Mesothelial cell of epicardium (in vitro differentiated cells): ENCODE results near the gene PGM2. TPM values are rescaled to one million over a fixed set of nuclear protein-coding genes. Genes with fewer than 3 reads are reported as not detected.

Source experiments
- DNase-seq, 2 experiments: peaks; one replicate each; pipeline ENCODE4 v3.0.0; 2021; ENCODE audit warnings: low spot score in 2 of 2; ENCODE audit not compliant: unreplicated experiment in 2 of 2
- H3K27ac Mint-ChIP-seq: 2 replicates; pipeline ENCODE4 v1.8.0; 2021; ENCODE audit warnings: mixed read lengths
- H3K27me3 Mint-ChIP-seq: 2 replicates; pipeline ENCODE4 v1.8.0; 2021; ENCODE audit warnings: low read depth, mixed read lengths
- H3K36me3 Mint-ChIP-seq: 2 replicates; pipeline ENCODE4 v1.8.0; 2021; ENCODE audit warnings: mixed read lengths
- H3K4me1 Mint-ChIP-seq: 2 replicates; pipeline ENCODE4 v1.8.0; 2021; ENCODE audit warnings: mixed read lengths
- H3K4me3 Mint-ChIP-seq: 2 replicates; pipeline ENCODE4 v1.8.0; 2021; ENCODE audit warnings: mild to moderate bottlenecking, moderate library complexity, mixed read lengths
- H3K9me3 Mint-ChIP-seq: 2 replicates; pipeline ENCODE4 v1.8.0; 2021; ENCODE audit warnings: mixed read lengths
- CTCF ChIP-seq: fragments of 200-600 bp; sonication (generic); IDR thresholded peaks from one replicate; pipeline ENCODE4 v1.5.0; 2021; ENCODE audit warnings: antibody characterized with exemption; ENCODE audit not compliant: unreplicated experiment
- total RNA-seq: library from RNA; stranded (reverse); gene quantifications from 3 replicates; pipeline ENCODE4 v1.2.1, GENCODE V29; 2021

The PGM2 gene
- total RNA-seq, 1 donor from 2014 or later: 16.8 TPM

- DNase-seq: no peak
- Mint-ChIP-seq H3K36me3 (no peaks in the 10 kb centered on the region), H3K27me3 (peaks cover 33% of the 10 kb centered on the region), H3K4me3 (no peak overlapping the region), H3K27ac (no peak overlapping the region), H3K4me1 (no peaks in the 10 kb centered on the region), H3K9me3 (peaks cover 3% of the 10 kb centered on the region)
- TF ChIP-seq CTCF: no peak
Measured at GRCh38 chr4:37902212-37902611, 75.7 kb downstream of the PGM2 start.

GRCh38 chr4:37902738-37903693, 76.5 kb downstream of the PGM2 start:
- Mint-ChIP-seq H3K4me1 (no peaks in the 10 kb centered on the region), H3K27ac (no peak overlapping the region), H3K27me3 (peaks cover 32% of the 10 kb centered on the region), H3K36me3 (no peaks in the 10 kb centered on the region), H3K9me3 (peaks cover 3% of the 10 kb centered on the region), H3K4me3 (no peak overlapping the region)
- DNase-seq: no peak
- no peak for TF ChIP-seq CTCF

GRCh38 chr4:37903901-37904300, 77.4 kb downstream of the PGM2 start:
- H3K9me3 Mint-ChIP-seq: peaks cover 3% of the 10 kb centered on the region
- H3K4me1 Mint-ChIP-seq: peaks cover 6% of the 10 kb centered on the region
- H3K4me3 Mint-ChIP-seq: no peak overlapping the region
- DNase-seq: no peak
- H3K27ac Mint-ChIP-seq: no peak overlapping the region
- no peaks in the 10 kb centered on the region for H3K36me3 Mint-ChIP-seq
- peaks cover 25% of the 10 kb centered on the region for H3K27me3 Mint-ChIP-seq
- TF ChIP-seq CTCF: no peak

- no peak overlapping the region for H3K27ac Mint-ChIP-seq
- TF ChIP-seq CTCF: no peak
- H3K4me1 Mint-ChIP-seq: peaks cover 13% of the 10 kb centered on the region
- no peak overlapping the region for H3K4me3 Mint-ChIP-seq
- H3K27me3 Mint-ChIP-seq: peaks cover 19% of the 10 kb centered on the region
- H3K36me3 Mint-ChIP-seq: no peaks in the 10 kb centered on the region
- H3K9me3 Mint-ChIP-seq: no peaks in the 10 kb centered on the region
- DNase-seq: no peak
Measured at GRCh38 chr4:37904824-37905223, 78.3 kb downstream of the PGM2 start.

GRCh38 chr4:37905533-37906169, 79.2 kb downstream of the PGM2 start:
- DNase-seq: no peak
- Mint-ChIP-seq H3K4me3 (no peak overlapping the region), H3K36me3 (no peaks in the 10 kb centered on the region), H3K27ac (no peak overlapping the region), H3K4me1 (peaks cover 13% of the 10 kb centered on the region), H3K9me3 (no peaks in the 10 kb centered on the region), H3K27me3 (peaks cover 16% of the 10 kb centered on the region)
- no peak for TF ChIP-seq CTCF
